BE2C (cell line): Measurements from ENCODE around the gene MCTP2.
"Not testable (repeated sequence)": the region's sequence is repeated elsewhere in the genome, so short reads cannot be mapped to it uniquely, and the experiment has no call there.

Experiments used
- DNase-seq: peaks from one replicate; pipeline ENCODE4 v3.0.0-alpha.2; 2020
- H3K27me3 ChIP-seq: fragments of 250-450 bp; sonication (Bioruptor Pico); 2 replicates; pipeline ENCODE4 v1.5.1; 2020; ENCODE audit warnings: mild to moderate bottlenecking
- H3K36me3 ChIP-seq: fragments of 250-450 bp; sonication (Bioruptor Pico); 2 replicates; pipeline ENCODE4 v1.5.1; 2020; ENCODE audit warnings: mild to moderate bottlenecking
- H3K4me1 ChIP-seq: fragments of 250-450 bp; sonication (Bioruptor Pico); 2 replicates; pipeline ENCODE4 v1.5.1; 2020
- H3K4me3 ChIP-seq: 2 replicates; pipeline ENCODE4 v1.5.1; 2011; ENCODE audit warnings: low read depth, low read length
- H3K9me3 ChIP-seq: fragments of 250-450 bp; sonication (Bioruptor Pico); 2 replicates; pipeline ENCODE4 v1.5.1; 2020
- CTCF ChIP-seq: IDR thresholded peaks from 2 replicates; pipeline ENCODE4 v1.5.1; 2012; ENCODE audit warnings: mild to moderate bottlenecking, low read depth, low read length

MCTP2 gene

GRCh38 chr15:94238539-94239118, 7.3 kb downstream of the MCTP2 start:
- H3K4me1 ChIP-seq, result peaks cover 4% of the 10 kb centered on the region; the same call in 1 of the 2 replicates
- no peaks in the 10 kb centered on the region for H3K9me3 ChIP-seq
- no peak for DNase-seq
- H3K36me3 ChIP-seq, result no peaks in the 10 kb centered on the region
- no peak for TF ChIP-seq CTCF
- H3K27me3 ChIP-seq, result no peaks in the 10 kb centered on the region
- H3K4me3 ChIP-seq, result no peak overlapping the region

GRCh38 chr15:94239474-94239873, 8.1 kb downstream of the MCTP2 start:
- TF ChIP-seq CTCF, result no peak

GRCh38 chr15:94240480-94240879, 9.1 kb downstream of the MCTP2 start:
- Histone ChIP-seq H3K27me3 (no peaks in the 10 kb centered on the region), H3K9me3 (no peaks in the 10 kb centered on the region), H3K4me3 (no peak overlapping the region), H3K36me3 (no peaks in the 10 kb centered on the region), H3K4me1 (peaks cover 4% of the 10 kb centered on the region; the same call in 1 of the 2 replicates)
- no peak for TF ChIP-seq CTCF
- no peak for DNase-seq

More at GRCh38 chr15:94239474-94239873, 8.1 kb downstream of the MCTP2 start:
- no peak overlapping the region for H3K4me3 ChIP-seq
- H3K4me1 ChIP-seq, result peaks cover 4% of the 10 kb centered on the region; the same call in 1 of the 2 replicates
- H3K27me3 ChIP-seq, result no peaks in the 10 kb centered on the region
- no peaks in the 10 kb centered on the region for H3K36me3 ChIP-seq
- H3K9me3 ChIP-seq, result no peaks in the 10 kb centered on the region
- no peak for DNase-seq

GRCh38 chr15:94242257-94242656, 10.9 kb downstream of the MCTP2 start:
- Histone ChIP-seq H3K4me1 (peaks cover 4% of the 10 kb centered on the region; the same call in 1 of the 2 replicates), H3K4me3 (no peak overlapping the region), H3K27me3 (no peaks in the 10 kb centered on the region), H3K36me3 (no peaks in the 10 kb centered on the region), H3K9me3 (no peaks in the 10 kb centered on the region)
- no peak for TF ChIP-seq CTCF
- DNase-seq, result no peak

- H3K4me3 ChIP-seq, H3K36me3 ChIP-seq, H3K9me3 ChIP-seq, DNase-seq, H3K27me3 ChIP-seq, H3K4me1 ChIP-seq: not testable (repeated sequence)
Measured at GRCh38 chr15:94243003-94243402, 11.6 kb downstream of the MCTP2 start.

DNA sequence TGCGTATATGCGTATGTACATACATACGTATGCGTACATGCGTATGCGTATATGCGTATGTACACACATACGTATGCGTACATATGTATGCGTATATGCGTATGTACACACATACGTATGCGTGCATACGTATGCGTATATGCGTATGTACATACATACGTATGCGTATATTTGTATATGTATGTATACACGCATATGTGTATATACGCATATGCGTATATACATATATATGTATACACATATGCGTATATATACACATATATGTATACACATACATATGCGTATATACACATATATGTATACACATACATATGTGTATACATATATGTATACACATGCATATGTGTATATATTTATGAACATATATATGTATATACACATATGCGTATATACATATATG, 12.1 kb downstream of the MCTP2 start:
- no peaks in the 10 kb centered on the region for H3K9me3 ChIP-seq
- no peaks in the 10 kb centered on the region for H3K27me3 ChIP-seq
- TF ChIP-seq CTCF, result no peak
- DNase-seq, result no peak
- H3K4me1 ChIP-seq, result peaks cover 4% of the 10 kb centered on the region; the same call in 1 of the 2 replicates
- H3K4me3 ChIP-seq, result no peak overlapping the region
- no peaks in the 10 kb centered on the region for H3K36me3 ChIP-seq
